Esophagus muscularis mucosa (tissue), 4 donors: ENCODE results near the gene NUDCD2. TPM values are rescaled to one million over a fixed set of nuclear protein-coding genes. Genes with fewer than 3 reads are reported as not detected.
"Not testable (repeated sequence)": the region's sequence is repeated elsewhere in the genome, so short reads cannot be mapped to it uniquely, and the experiment has no call there.

ENCODE experiments used
- DNase-seq: peaks from one replicate; pipeline ENCODE4 v3.0.0-alpha.2; 2017; ENCODE audit errors: extremely low spot score
- H3K27ac ChIP-seq, 4 donors: fragments of 200-600 bp; sonication (generic); replicated peaks in 1 of 4; 1 replicate in 3 of 4; 2 replicates in 1 of 4; pipeline ENCODE4 v1.5.1; 2016 to 2019; ENCODE audit warnings: mild to moderate bottlenecking in 1 of 4
- H3K27me3 ChIP-seq, 4 donors: fragments of 200-600 bp; sonication (generic); one replicate each; pipeline versions ENCODE4 v1.5.1 to v1.6.0; 2016 to 2019
- H3K36me3 ChIP-seq, 4 donors: fragments of 200-600 bp; sonication (generic); one replicate each; pipeline ENCODE4 v1.5.1; 2016 to 2019
- H3K4me1 ChIP-seq, 4 donors: fragments of 200-600 bp; sonication (generic); one replicate each; pipeline ENCODE4 v1.5.1; 2016 to 2019
- H3K4me3 ChIP-seq, 4 donors: fragments of 200-600 bp; sonication (generic); 1 replicate in 2 of 4; 2 replicates in 2 of 4; pipeline ENCODE4 v1.5.1; 2016 to 2019; ENCODE audit warnings: mild to moderate bottlenecking in 4 of 4, moderate library complexity in 1 of 4
- H3K9me3 ChIP-seq, 4 donors: fragments of 200-600 bp; sonication (generic); 1 replicate in 3 of 4; 2 replicates in 1 of 4; pipeline ENCODE4 v1.5.1; 2016 to 2019
- CTCF ChIP-seq, 3 experiments: fragments of 200-600 bp in 2 of 3; fragments of 450-650 bp in 1 of 3; sonication (generic) in 2 of 3; IDR thresholded peaks; one replicate each; pipeline ENCODE4 v1.5.1; 2017 to 2019; ENCODE audit warnings: antibody characterized with exemption in 3 of 3, mild to moderate bottlenecking in 2 of 3, moderate library complexity in 1 of 3
- EP300 ChIP-seq: sonication (generic); formaldehyde crosslinking; IDR thresholded peaks from one replicate; pipeline ENCODE4 v1.6.1; 2017; ENCODE audit warnings: antibody characterized with exemption
- POLR2A ChIP-seq: fragments of 450-650 bp; IDR thresholded peaks from one replicate; pipeline ENCODE4 v1.6.1; 2017; ENCODE audit warnings: antibody characterized with exemption, moderate library complexity, mild to moderate bottlenecking, low read depth
- POLR2AphosphoS5 ChIP-seq, 2 donors: sonication (generic); formaldehyde crosslinking; IDR thresholded peaks; one replicate each; pipeline ENCODE4 v1.6.1; 2017; ENCODE audit warnings: antibody characterized with exemption in 2 of 2
- WGBS: methylation state at CpG from one replicate; pipeline ENCODE4 v1.1.5; 2018; 5-methylcytosine and 5-hydroxymethylcytosine counted together
- intact Hi-C: fragments of 100-400 bp; cut with DNase I; formaldehyde crosslinking; loops from one replicate; pipeline ENCODE4 v1.15.1; 2023
- small RNA-seq, 3 donors: library from RNA; depleted of rRNA; stranded (forward); fragments of <200 nt; gene quantifications; one replicate each; pipeline ENCODE3, GENCODE V24; 2016
- total RNA-seq, 4 donors: library from RNA; depleted of rRNA; stranded (reverse); fragments of >200 nt; gene quantifications; one replicate each; pipeline versions ENCODE4 v1.1.0 to v1.2.1, GENCODE V29; 2016

The NUDCD2 gene
- total RNA-seq, 4 donors from 2014 or later, result 7.6 to 12.5 (median 9.7) TPM

- H3K9me3 ChIP-seq, result no peaks in the 10 kb centered on the region
- intact Hi-C loops, result no loop called here
- no peaks in the 10 kb centered on the region for H3K36me3 ChIP-seq
- 69% methylated on average over 4 of the region's 4 CpGs for WGBS
- DNase-seq, result no peak
- H3K27me3 ChIP-seq, result peaks cover 0 to 3% (median 0%) of the 10 kb centered on the region in 4 donors
- no peak overlapping the region for H3K27ac ChIP-seq
- H3K4me3 ChIP-seq, result no peak overlapping the region
- no peaks in the 10 kb centered on the region for H3K4me1 ChIP-seq
- no peak for TF ChIP-seq EP300
- no peak for TF ChIP-seq POLR2A
- no peak for TF ChIP-seq CTCF (IDR thresholded peaks at IDR 0.05)
- TF ChIP-seq POLR2AphosphoS5 (IDR thresholded peaks at IDR 0.05), result no peak
These were observed 60.0 kb downstream of the NUDCD2 start for GRCh38 chr5:163399923-163400322.

GRCh38 chr5:163397354-163397753, 62.5 kb downstream of the NUDCD2 start:
- no peak overlapping the region for H3K4me3 ChIP-seq
- H3K27ac ChIP-seq, result no peak overlapping the region
- H3K36me3 ChIP-seq, result no peaks in the 10 kb centered on the region
- DNase-seq, result no peak
- intact Hi-C loops, result no loop called here
- TF ChIP-seq EP300, result no peak
- TF ChIP-seq POLR2A, result no peak
- H3K27me3 ChIP-seq, result peaks cover 0 to 3% (median 0%) of the 10 kb centered on the region in 4 donors
- peaks cover 0 to 12% (median 0%) of the 10 kb centered on the region in 4 donors for H3K9me3 ChIP-seq
- no peaks in the 10 kb centered on the region for H3K4me1 ChIP-seq

GRCh38 chr5:163396818-163397340, 63.0 kb downstream of the NUDCD2 start:
- intact Hi-C loops, H3K4me1 ChIP-seq, H3K4me3 ChIP-seq, H3K27me3 ChIP-seq, DNase-seq, H3K27ac ChIP-seq, H3K36me3 ChIP-seq: not testable (repeated sequence)
- H3K9me3 ChIP-seq, result peaks cover 0 to 12% (median 0%) of the 10 kb centered on the region in 4 donors
- WGBS, result 84% methylated on average over 9 of the region's 9 CpGs

Small RNA genes within 50 kb of the gene (small RNA-seq; reads per million reads assigned to genes)
- gene AC008723.1, result 0 reads per million in 3 donors

Other genes starting within 250 kb of the NUDCD2 start
- 100 to 1,000 TPM in 3 of 4 donors, 10 to 100 TPM in 1; 99.1 to 179 (median 138) TPM for gene CCNG1, start 22.5 kb downstream of the NUDCD2 start, total RNA-seq
- under 1 TPM in 3 of 4 donors, not detected in 1; 0.17 to 0.57 (median 0.26) TPM for gene HMMR, start 530 bp upstream of the NUDCD2 start, total RNA-seq
- gene MAT2B, start 45.5 kb upstream of the NUDCD2 start, total RNA-seq, result 10 to 100 TPM; 42.5 to 60.8 (median 52.5) TPM